Measurements from ENCODE around the gene STX12. TPM values are rescaled to one million over a fixed set of nuclear protein-coding genes. Genes with fewer than 3 reads are reported as not detected.

STX12 gene
- total and polyA plus RNA-seq, 2 experiments from 2014 or later: 6.1 to 9.0 TPM

GRCh38 chr1:27868556-27868931 lies 95.5 kb downstream of the STX12 start (continued):
- TF ChIP-seq REST (IDR thresholded peaks at IDR 0.05; ENCODE audit: unreplicated experiment) (no peak), CREB1 (CRISPR knock-in tag; IDR thresholded peaks at IDR 0.05; ENCODE audit: low read depth) (no peak), CTCF (conservative IDR thresholded peaks at IDR 0.05; ENCODE audit: low read depth in 2 of 2) (no peak)

GRCh38 chr1:27868932-27869718 lies 96.1 kb downstream of the STX12 start:
- H2AFZ ChIP-seq: peak overlapping the region; percentile 94
- Mint-ChIP-seq H3K9me3 (no peaks in the 10 kb centered on the region), H3K27me3 (ENCODE audit: insufficient read depth, low read depth, poor library complexity) (peaks cover 6% of the 10 kb centered on the region), H3K4me3 (no peak overlapping the region), H3K36me3 (ENCODE audit: low read depth) (no peaks in the 10 kb centered on the region; the same call in 2 of the 3 replicates), H3K4me1 (peaks cover 4% of the 10 kb centered on the region), H3K27ac (no peak overlapping the region)
- DNase-seq (ENCODE audit: low spot score): no peak
- H3K27ac ChIP-seq (ENCODE audit: low read depth): no peak overlapping the region
- H3K4me1 ChIP-seq (ENCODE audit: insufficient read depth): no peaks in the 10 kb centered on the region
- 0 out of 2 replicates have a peak, but pooled peaks cover 4% of the 10 kb centered on the region for H3F3A ChIP-seq (replicated peaks; ENCODE audit: low read depth)
- ATAC-seq: no peak
- no peaks in the 10 kb centered on the region for H3K79me2 ChIP-seq (replicated peaks; ENCODE audit: insufficient read depth)
- no peak overlapping the region for H3K4me2 ChIP-seq
- H4K20me1 ChIP-seq (replicated peaks; ENCODE audit: insufficient read depth): no peaks in the 10 kb centered on the region
- H3K36me3 ChIP-seq (ENCODE audit: insufficient read depth): no peaks in the 10 kb centered on the region
- H3K27me3 ChIP-seq (ENCODE audit: insufficient read depth): no peaks in the 10 kb centered on the region
- H3K9me2 ChIP-seq (ENCODE audit: insufficient read depth): no peaks in the 10 kb centered on the region
- no peak overlapping the region for H3K4me3 ChIP-seq
- TF ChIP-seq ZNF462 (CRISPR knock-in tag; IDR thresholded peaks at IDR 0.05) (no peak), ETS1 (IDR thresholded peaks at IDR 0.05) (no peak), REST (IDR thresholded peaks at IDR 0.05; ENCODE audit: unreplicated experiment) (no peak), EZH2phosphoT487 (IDR thresholded peaks at IDR 0.05; ENCODE audit: unreplicated experiment) (no peak)

Data from GM23338 (cell line).